Endothelial cell of umbilical vein (primary cell): Measurements from ENCODE around the gene FAM78A. TPM values are rescaled to one million over a fixed set of nuclear protein-coding genes. Genes with fewer than 3 reads are reported as not detected.

Experiments
- BruUV-seq: library from RNA; stranded (reverse); fragments of 400-500 nt; replicated peaks from 2 replicates; lab custom pipeline; 2021; lab: Mats Ljungman, UMichigan
- CTCF ChIA-PET: fragments of 300-600, 350-600 bp; sonication (Branson Sonifier 250); formaldehyde crosslinking; loops from one replicate; lab custom pipeline; 2021; ENCODE audit warnings: antibody characterized with exemption, inconsistent platforms; lab: Charles Lee
- POLR2A ChIA-PET: fragments of 300-600, 350-600 bp; sonication (Branson Sonifier 250); formaldehyde crosslinking; loops from one replicate; lab custom pipeline; 2021; ENCODE audit warnings: antibody characterized with exemption, inconsistent platforms; lab: Charles Lee
- DNase-seq: peaks from one replicate; pipeline ENCODE4 v3.0.0-alpha.2; 2011; ENCODE audit warnings: low read depth, low spot score
- FAIRE-seq: peaks from 2 replicates; lab custom pipeline; 2011; peaks lifted over from hg19 to GRCh38; lab: Jason Lieb, UNC
- H2AFZ ChIP-seq: 2 replicates; pipeline ENCODE4 v1.6.0; 2012; ENCODE audit warnings: low read depth, low read length, control low read depth, inconsistent platforms
- H3K27ac ChIP-seq: 2 replicates; pipeline ENCODE4 v1.5.1; 2011; ENCODE audit warnings: low read depth, mild to moderate bottlenecking, control low read depth, low read length, moderate library complexity; ENCODE audit not compliant: insufficient read depth
- H3K27me3 ChIP-seq, 2 experiments: 2 replicates each; pipeline versions ENCODE4 v1.6.0 to v1.6.1; 2011; ENCODE audit warnings: low read length in 2 of 2, mixed read lengths in 1 of 2; ENCODE audit not compliant: control insufficient read depth in 2 of 2, insufficient read depth in 2 of 2
- H3K36me3 ChIP-seq, 2 experiments: 2 replicates in 1 of 2; 3 replicates in 1 of 2; pipeline ENCODE4 v1.5.1; 2011; ENCODE audit warnings: low read length in 2 of 2, mild to moderate bottlenecking in 1 of 2, moderate library complexity in 1 of 2; ENCODE audit not compliant: control insufficient read depth in 2 of 2, insufficient read depth in 2 of 2; ENCODE audit errors: extremely low read depth in 1 of 2
- H3K4me1 ChIP-seq: 3 replicates; pipeline ENCODE4 v1.5.1; 2011; ENCODE audit warnings: mild to moderate bottlenecking, low read length; ENCODE audit not compliant: control insufficient read depth, insufficient read depth; ENCODE audit errors: extremely low read depth
- H3K4me2 ChIP-seq: 2 replicates; pipeline ENCODE4 v1.6.1; 2011; ENCODE audit warnings: low read length, control low read depth, mixed read lengths; ENCODE audit not compliant: insufficient read depth
- H3K4me3 ChIP-seq, 3 experiments: fragments of 200-600 bp in 1 of 3; sonication (generic), shearing (Covaris generic) in 1 of 3; replicated peaks in 1 of 3; 2 replicates each; pipeline ENCODE4 v1.5.1; 2011 to 2016; ENCODE audit warnings: control low read depth in 3 of 3, low read length in 3 of 3, mild to moderate bottlenecking in 2 of 3, inconsistent platforms in 1 of 3, low read depth in 1 of 3, moderate library complexity in 1 of 3; ENCODE audit not compliant: insufficient read depth in 1 of 3
- H3K79me2 ChIP-seq: 2 replicates; pipeline ENCODE4 v1.6.0; 2012; ENCODE audit warnings: low read length, inconsistent platforms; ENCODE audit not compliant: control insufficient read depth, insufficient read depth
- H3K9ac ChIP-seq: replicated peaks from 2 replicates; pipeline ENCODE3; 2011; ENCODE audit warnings: low read length, control low read depth; ENCODE audit not compliant: insufficient read depth; ENCODE audit errors: extremely low read depth
- H3K9me1 ChIP-seq: replicated peaks from 3 replicates; pipeline ENCODE4 v1.6.0; 2011; ENCODE audit warnings: mild to moderate bottlenecking, low read length; ENCODE audit not compliant: control insufficient read depth, insufficient read depth; ENCODE audit errors: extremely low read depth
- H3K9me3 ChIP-seq: replicated peaks from 2 replicates; pipeline ENCODE4 v1.5.1; 2012; ENCODE audit warnings: low read length, inconsistent platforms; ENCODE audit not compliant: control insufficient read depth, insufficient read depth
- H4K20me1 ChIP-seq: replicated peaks from 2 replicates; pipeline ENCODE3; 2011; ENCODE audit warnings: mild to moderate bottlenecking, low read length; ENCODE audit not compliant: control insufficient read depth, insufficient read depth; ENCODE audit errors: extremely low read depth
- EZH2 ChIP-seq: IDR thresholded peaks from 2 replicates; pipeline ENCODE4 v1.6.1; 2012; ENCODE audit warnings: borderline replicate concordance, low read depth, mild to moderate bottlenecking, moderate library complexity, low read length, inconsistent platforms; ENCODE audit not compliant: severe bottlenecking
- FOS ChIP-seq: IDR thresholded peaks from 2 replicates; pipeline ENCODE4 v1.6.1; 2011; ENCODE audit warnings: mild to moderate bottlenecking, low read length, moderate library complexity, borderline replicate concordance; ENCODE audit not compliant: insufficient read depth
- GATA2 ChIP-seq: IDR thresholded peaks from 2 replicates; pipeline ENCODE4 v1.7.0; 2011; ENCODE audit warnings: low read depth, mild to moderate bottlenecking, moderate library complexity, mixed read lengths, low read length; ENCODE audit not compliant: insufficient read length, insufficient read depth
- JUN ChIP-seq: IDR thresholded peaks from 2 replicates; pipeline ENCODE4 v1.6.1; 2011; ENCODE audit warnings: borderline replicate concordance, low read depth; ENCODE audit not compliant: insufficient read length, insufficient read depth
- MAX ChIP-seq: IDR thresholded peaks from 2 replicates; pipeline ENCODE4 v1.6.1; 2011; ENCODE audit not compliant: insufficient read depth, insufficient read length
- MYC ChIP-seq: IDR thresholded peaks from one replicate; pipeline ENCODE4 v1.6.1; 2011; ENCODE audit warnings: mild to moderate bottlenecking, low read depth, low read length
- POLR2A ChIP-seq: IDR thresholded peaks from 2 replicates; pipeline ENCODE4 v1.6.1; 2012; ENCODE audit warnings: low read depth, mild to moderate bottlenecking, control low read depth, low read length
- POLR2AphosphoS5 ChIP-seq: IDR thresholded peaks from 2 replicates; pipeline ENCODE4 v1.6.1; 2012; ENCODE audit warnings: low read depth, mild to moderate bottlenecking, control low read depth, low read length, moderate library complexity; ENCODE audit not compliant: insufficient read depth
- dilution Hi-C: fragments of 300-500 bp; cut with MboI; formaldehyde crosslinking; loops from one replicate; pipeline ENCODE4 v1.15.0; 2019; ENCODE audit warnings: low sequenced_read_pairs; ENCODE audit not compliant: extremely low pct_ligation_motif_present
- intact Hi-C: fragments of 100-400 bp; cut with micrococcal nuclease; formaldehyde crosslinking; loops from one replicate; pipeline ENCODE4 v1.10.0; 2022
- polyA plus RNA-seq, 4 experiments: library from polyadenylated mRNA; depleted of rRNA in 3 of 4; stranded (reverse) in 3 of 4; unstranded in 1 of 4; fragments of >200 nt; gene quantifications; 2 replicates each; pipeline versions ENCODE4 v1.2.1 to v1.2.3, GENCODE V29; 2011 to 2012; ENCODE audit warnings: missing spikeins in 1 of 4
- total RNA-seq: library from RNA; stranded (reverse); gene quantifications from 2 replicates; pipeline ENCODE4 v1.2.3, GENCODE V29; 2021

Gene FAM78A
- total and polyA plus RNA-seq, 2 donors (not counting 3 experiments of a cell fraction or from before 2014, with no cell fraction given): 34.0 to 37.4 TPM

GRCh38 chr9:131217331-131218031 lies 58.8 kb downstream of the FAM78A start:
- Histone ChIP-seq H3K27me3 (no peaks in the 10 kb centered on the region), H3K9ac (peak overlapping the region; percentile 14), H3K4me3 (no peak overlapping the region), H3K79me2 (no peaks in the 10 kb centered on the region), H3K4me1 (peaks cover 38% of the 10 kb centered on the region), H3K27ac (peak overlapping the region; percentile 58), H3K36me3 (peaks cover 0 to 2% of the 10 kb centered on the region in 2 experiments), H4K20me1 (no peaks in the 10 kb centered on the region), H3K9me3 (no peaks in the 10 kb centered on the region), H3K9me1 (no peaks in the 10 kb centered on the region), H3K4me2 (peak overlapping the region; percentile 12), H2AFZ (no peak overlapping the region)
- FAIRE-seq (peak; percentile 55), DNase-seq (peak; percentile 84)
- TF ChIP-seq JUN: no peak
- TF ChIP-seq POLR2AphosphoS5: no peak
- no peak for TF ChIP-seq FOS
- no peak for TF ChIP-seq MAX
- TF ChIP-seq POLR2A: no peak
- TF ChIP-seq EZH2: no peak
- no peak for TF ChIP-seq MYC
- no peak for TF ChIP-seq GATA2
- BruUV-seq: no TSS peak
- dilution Hi-C loops (no loop called here), intact Hi-C loops (loop anchor here (1.0 to 5.0 kb wide), 2 partner anchors 40 to 58 kb away; no protein-coding TSS in a partner anchor)
- POLR2A ChIA-PET: interaction anchor here (0.7 to 1.8 kb wide), 3 partner anchors 13 to 114 kb away, joined by 3 to 7 read pairs (median 6); no protein-coding TSS in a partner anchor
- CTCF ChIA-PET: no interaction called here
